Mesothelial cell of epicardium (in vitro differentiated cells): ENCODE measurements around the gene KRTAP12-2. TPM values are rescaled to one million over a fixed set of nuclear protein-coding genes. Genes with fewer than 3 reads are reported as not detected.
"Not testable (repeated sequence)": the region's sequence is repeated elsewhere in the genome, so short reads cannot be mapped to it uniquely, and the experiment has no call there.

Experiments used
- DNase-seq, 2 experiments: peaks; one replicate each; pipeline ENCODE4 v3.0.0; 2021; ENCODE audit warnings: low spot score in 2 of 2; ENCODE audit not compliant: unreplicated experiment in 2 of 2
- H3K27ac Mint-ChIP-seq: 2 replicates; pipeline ENCODE4 v1.8.0; 2021; ENCODE audit warnings: mixed read lengths
- H3K27me3 Mint-ChIP-seq: 2 replicates; pipeline ENCODE4 v1.8.0; 2021; ENCODE audit warnings: low read depth, mixed read lengths
- H3K36me3 Mint-ChIP-seq: 2 replicates; pipeline ENCODE4 v1.8.0; 2021; ENCODE audit warnings: mixed read lengths
- H3K4me1 Mint-ChIP-seq: 2 replicates; pipeline ENCODE4 v1.8.0; 2021; ENCODE audit warnings: mixed read lengths
- H3K4me3 Mint-ChIP-seq: 2 replicates; pipeline ENCODE4 v1.8.0; 2021; ENCODE audit warnings: mild to moderate bottlenecking, moderate library complexity, mixed read lengths
- H3K9me3 Mint-ChIP-seq: 2 replicates; pipeline ENCODE4 v1.8.0; 2021; ENCODE audit warnings: mixed read lengths
- CTCF ChIP-seq: fragments of 200-600 bp; sonication (generic); IDR thresholded peaks from one replicate; pipeline ENCODE4 v1.5.0; 2021; ENCODE audit warnings: antibody characterized with exemption; ENCODE audit not compliant: unreplicated experiment
- total RNA-seq: library from RNA; stranded (reverse); gene quantifications from 3 replicates; pipeline ENCODE4 v1.2.1, GENCODE V29; 2021

The KRTAP12-2 gene
- total RNA-seq, 1 donor from 2014 or later = not detected

GRCh38 chr21:44644878-44645277, 21.8 kb downstream of the KRTAP12-2 start:
- DNase-seq = no peak
- no peak overlapping the region for H3K27ac Mint-ChIP-seq
- peaks cover 3% of the 10 kb centered on the region for H3K4me1 Mint-ChIP-seq
- H3K4me3 Mint-ChIP-seq = no peak overlapping the region
- H3K27me3 Mint-ChIP-seq = peaks cover 10% of the 10 kb centered on the region
- TF ChIP-seq CTCF = no peak
- H3K9me3 Mint-ChIP-seq = peaks cover 37% of the 10 kb centered on the region
- H3K36me3 Mint-ChIP-seq = no peaks in the 10 kb centered on the region

GRCh38 chr21:44643741-44644310, 22.9 kb downstream of the KRTAP12-2 start:
- Mint-ChIP-seq H3K36me3 (no peaks in the 10 kb centered on the region), H3K27me3 (peaks cover 10% of the 10 kb centered on the region), H3K4me3 (no peak overlapping the region), H3K27ac (no peak overlapping the region), H3K4me1 (peaks cover 3% of the 10 kb centered on the region), H3K9me3 (peaks cover 37% of the 10 kb centered on the region)
- TF ChIP-seq CTCF = no peak
- DNase-seq = peak in 1 of 2 experiments; percentile 16

- Mint-ChIP-seq H3K9me3 (peaks cover 37% of the 10 kb centered on the region), H3K4me3 (no peak overlapping the region), H3K27me3 (peaks cover 2% of the 10 kb centered on the region), H3K4me1 (no peaks in the 10 kb centered on the region), H3K36me3 (no peaks in the 10 kb centered on the region), H3K27ac (no peak overlapping the region)
- TF ChIP-seq CTCF = no peak
- peak in 1 of 2 experiments; percentile 5 for DNase-seq
Measured at GRCh38 chr21:44640761-44641160, 26.0 kb downstream of the KRTAP12-2 start.

GRCh38 chr21:44639331-44639655, 27.4 kb downstream of the KRTAP12-2 start:
- H3K4me1 Mint-ChIP-seq = no peaks in the 10 kb centered on the region
- H3K36me3 Mint-ChIP-seq = no peaks in the 10 kb centered on the region
- DNase-seq = peak in 1 of 2 experiments; percentile 31
- H3K4me3 Mint-ChIP-seq = no peak overlapping the region
- peaks cover 33% of the 10 kb centered on the region for H3K9me3 Mint-ChIP-seq
- no peak overlapping the region for H3K27ac Mint-ChIP-seq
- TF ChIP-seq CTCF = no peak
- H3K27me3 Mint-ChIP-seq = peaks cover 2% of the 10 kb centered on the region

- H3K4me1 Mint-ChIP-seq, H3K4me3 Mint-ChIP-seq: not testable (repeated sequence)
- peak in 1 of 2 experiments; percentile 31 for DNase-seq
Measured at GRCh38 chr21:44638506-44639330, 28.0 kb downstream of the KRTAP12-2 start.

GRCh38 chr21:44637851-44638348, 28.8 kb downstream of the KRTAP12-2 start:
- peak in 1 of 2 experiments; percentile 27 for DNase-seq
- not testable (repeated sequence) for H3K4me1 Mint-ChIP-seq, H3K4me3 Mint-ChIP-seq, H3K27ac Mint-ChIP-seq, H3K27me3 Mint-ChIP-seq, H3K36me3 Mint-ChIP-seq
- H3K9me3 Mint-ChIP-seq = peaks cover 32% of the 10 kb centered on the region

More at GRCh38 chr21:44638506-44639330, 28.0 kb downstream of the KRTAP12-2 start:
- not testable (repeated sequence) for H3K36me3 Mint-ChIP-seq, H3K27me3 Mint-ChIP-seq, H3K27ac Mint-ChIP-seq
- H3K9me3 Mint-ChIP-seq = peaks cover 32% of the 10 kb centered on the region
